DOHH2 (cell line): ENCODE measurements around the gene TADA2B.

Source experiments
- H3F3A ChIP-seq: fragments of 200-600 bp; sonication (generic), shearing (Covaris generic); 2 replicates; pipeline ENCODE4 v1.6.0; 2016; ENCODE audit warnings: antibody characterized with exemption, mild to moderate bottlenecking; ENCODE audit not compliant: control insufficient read depth, insufficient read depth
- H3K27ac ChIP-seq: fragments of 200-600 bp; sonication (generic); 2 replicates; pipeline ENCODE4 v1.5.1; 2014; ENCODE audit warnings: low read depth, mild to moderate bottlenecking, low read length, moderate library complexity
- H3K27me3 ChIP-seq: fragments of 200-600 bp; sonication (generic); 2 replicates; pipeline ENCODE4 v1.6.1; 2014; ENCODE audit warnings: mild to moderate bottlenecking, low read length, mixed read lengths; ENCODE audit not compliant: control insufficient read depth
- H3K36me3 ChIP-seq: fragments of 200-600 bp; sonication (generic); 2 replicates; pipeline ENCODE4 v1.6.1; 2014; ENCODE audit warnings: mild to moderate bottlenecking, low read length, moderate library complexity, mixed read lengths; ENCODE audit not compliant: control insufficient read depth
- H3K4me1 ChIP-seq: fragments of 200-600 bp; sonication (generic); 2 replicates; pipeline ENCODE4 v1.6.1; 2014; ENCODE audit warnings: mild to moderate bottlenecking, low read length, mixed read lengths; ENCODE audit not compliant: control insufficient read depth
- H3K4me2 ChIP-seq: fragments of 200-600 bp; sonication (generic); 2 replicates; pipeline ENCODE4 v1.6.0; 2014; ENCODE audit warnings: mild to moderate bottlenecking, low read length, moderate library complexity
- H3K4me3 ChIP-seq: fragments of 200-600 bp; sonication (generic); 2 replicates; pipeline ENCODE4 v1.5.1; 2014; ENCODE audit warnings: mild to moderate bottlenecking, low read length, mixed read lengths
- H3K79me2 ChIP-seq: fragments of 200-600 bp; sonication (generic); 2 replicates; pipeline ENCODE4 v1.6.1; 2014; ENCODE audit warnings: mild to moderate bottlenecking, low read length, mixed read lengths; ENCODE audit not compliant: control insufficient read depth
- H3K9me2 ChIP-seq: fragments of 200-600 bp; sonication (generic); replicated peaks from 2 replicates; pipeline ENCODE4 v1.6.1; 2014; ENCODE audit warnings: mild to moderate bottlenecking, low read length, mixed read lengths; ENCODE audit not compliant: control insufficient read depth
- H3K9me3 ChIP-seq: fragments of 200-600 bp; sonication (generic); 2 replicates; pipeline ENCODE4 v1.6.1; 2014; ENCODE audit warnings: antibody characterized with exemption, low read length, mixed read lengths; ENCODE audit not compliant: control insufficient read depth, insufficient read depth
- H4K20me1 ChIP-seq: fragments of 200-600 bp; sonication (generic); 2 replicates; pipeline ENCODE4 v1.6.0; 2014; ENCODE audit warnings: low read depth, mild to moderate bottlenecking, antibody characterized with exemption, low read length, moderate library complexity; ENCODE audit not compliant: control insufficient read depth, insufficient read depth
- CTCF ChIP-seq: fragments of 200-600 bp; sonication (generic); IDR thresholded peaks from one replicate; pipeline ENCODE4 v1.5.1; 2014; ENCODE audit warnings: antibody characterized with exemption, mild to moderate bottlenecking, low read depth, low read length; ENCODE audit not compliant: poor library complexity, severe bottlenecking
- EZH2phosphoT487 ChIP-seq: fragments of 200-600 bp; sonication (generic); IDR thresholded peaks from 2 replicates; pipeline ENCODE4 v1.6.1; 2017; ENCODE audit warnings: borderline replicate concordance, mild to moderate bottlenecking, antibody characterized with exemption, low read length, moderate library complexity, mixed read lengths

Gene TADA2B

GRCh38 chr4:7043284-7044136, at the start of gene TADA2B:
TADA2B (plus strand) TSS chr4:7043372; CDS start chr4:7043580, 208 bp downstream.
- Histone ChIP-seq H3F3A (peaks cover 4% of the 10 kb centered on the region), H3K27ac (peak within 1 kb of the TSS; percentile 43), H3K4me1 (peaks cover 36% of the 10 kb centered on the region), H3K4me2 (peak within 1 kb of the TSS; percentile 92), H3K9me2 (no peaks in the 10 kb centered on the region), H3K36me3 (peaks cover 21% of the 10 kb centered on the region), H3K27me3 (peaks cover 9% of the 10 kb centered on the region), H3K79me2 (peaks cover 49% of the 10 kb centered on the region), H4K20me1 (peaks cover 14% of the 10 kb centered on the region), H3K9me3 (no peaks in the 10 kb centered on the region), H3K4me3 (peak within 1 kb of the TSS; percentile 99)
- TF ChIP-seq EZH2phosphoT487 (no peak), CTCF (no peak)

- TF ChIP-seq EZH2phosphoT487 (no peak), CTCF (no peak)
- peaks cover 7% of the 10 kb centered on the region; the same call in 1 of the 2 replicates for H3K4me1 ChIP-seq
- peaks cover 21% of the 10 kb centered on the region for H3K79me2 ChIP-seq
- H3F3A ChIP-seq: no peaks in the 10 kb centered on the region
- H4K20me1 ChIP-seq: no peaks in the 10 kb centered on the region
- no peak overlapping the region for H3K4me2 ChIP-seq
- H3K9me2 ChIP-seq: no peaks in the 10 kb centered on the region
- no peaks in the 10 kb centered on the region for H3K27me3 ChIP-seq
- no peak overlapping the region for H3K4me3 ChIP-seq
- H3K36me3 ChIP-seq: peaks cover 80% of the 10 kb centered on the region
- no peaks in the 10 kb centered on the region for H3K9me3 ChIP-seq
- no peak overlapping the region for H3K27ac ChIP-seq
Measured at GRCh38 chr4:6996481-6996880, 46.7 kb upstream of the TADA2B start.

GRCh38 chr4:6999172-7000086, 43.7 kb upstream of the TADA2B start:
- TF ChIP-seq EZH2phosphoT487: no peak
- TF ChIP-seq CTCF: no peak
- no peaks in the 10 kb centered on the region for H4K20me1 ChIP-seq

More at GRCh38 chr4:6999172-7000086, 43.7 kb upstream of the TADA2B start:
- H3F3A ChIP-seq: no peaks in the 10 kb centered on the region
- H3K4me1 ChIP-seq: no peaks in the 10 kb centered on the region
- H3K4me2 ChIP-seq: no peak overlapping the region
- no peaks in the 10 kb centered on the region for H3K79me2 ChIP-seq
- H3K9me3 ChIP-seq: no peaks in the 10 kb centered on the region
- no peak overlapping the region for H3K27ac ChIP-seq
- peaks cover 81% of the 10 kb centered on the region for H3K36me3 ChIP-seq
- no peaks in the 10 kb centered on the region for H3K9me2 ChIP-seq
- H3K27me3 ChIP-seq: no peaks in the 10 kb centered on the region
- H3K4me3 ChIP-seq: no peak overlapping the region
